ENCODE measurements around the gene RPTOR. TPM values are rescaled to one million over a fixed set of nuclear protein-coding genes. Genes with fewer than 3 reads are reported as not detected.
A peak's percentile ranks its signal among the peaks of the same experiment; 100 is the strongest.

RPTOR gene
- total RNA-seq, 2 experiments from 2014 or later, result 88.9 to 91.8 TPM

DNA sequence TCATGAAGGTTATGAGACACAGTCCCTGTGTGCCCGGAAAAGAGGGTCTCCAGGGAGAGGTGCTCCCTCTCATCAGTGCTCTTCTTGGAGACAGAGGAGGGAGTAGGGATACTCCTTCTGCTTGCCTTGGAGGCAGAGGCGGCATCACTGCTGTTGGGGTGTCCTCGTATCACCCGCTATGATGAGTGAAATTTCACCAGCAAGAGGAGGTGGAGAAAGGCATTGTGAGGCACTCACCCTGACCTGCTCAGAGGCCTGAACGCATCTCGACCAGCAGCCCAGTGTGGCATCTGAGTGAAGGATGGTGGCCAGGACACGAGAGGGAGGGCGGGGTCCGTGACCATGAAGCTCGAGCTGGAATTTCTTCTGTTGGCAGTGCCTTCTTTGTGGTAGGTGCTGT is 224.9 kb downstream of the RPTOR start:
- Mint-ChIP-seq H3K27me3 (no peaks in the 10 kb centered on the region), H3K4me1 (peaks cover 51% of the 10 kb centered on the region), H3K9me3 (no peaks in the 10 kb centered on the region), H3K27ac (no peak overlapping the region), H3K36me3 (ENCODE audit: low read depth) (peaks cover 37% of the 10 kb centered on the region), H3K4me3 (no peak overlapping the region)
- ChIA-PET POLR2A (interaction anchor here (1.1 kb wide), 1 partner anchor 11 kb away, joined by 4 read pairs; no protein-coding TSS in a partner anchor), CTCF (no interaction called here)
- DNase-seq, result no peak

DNA sequence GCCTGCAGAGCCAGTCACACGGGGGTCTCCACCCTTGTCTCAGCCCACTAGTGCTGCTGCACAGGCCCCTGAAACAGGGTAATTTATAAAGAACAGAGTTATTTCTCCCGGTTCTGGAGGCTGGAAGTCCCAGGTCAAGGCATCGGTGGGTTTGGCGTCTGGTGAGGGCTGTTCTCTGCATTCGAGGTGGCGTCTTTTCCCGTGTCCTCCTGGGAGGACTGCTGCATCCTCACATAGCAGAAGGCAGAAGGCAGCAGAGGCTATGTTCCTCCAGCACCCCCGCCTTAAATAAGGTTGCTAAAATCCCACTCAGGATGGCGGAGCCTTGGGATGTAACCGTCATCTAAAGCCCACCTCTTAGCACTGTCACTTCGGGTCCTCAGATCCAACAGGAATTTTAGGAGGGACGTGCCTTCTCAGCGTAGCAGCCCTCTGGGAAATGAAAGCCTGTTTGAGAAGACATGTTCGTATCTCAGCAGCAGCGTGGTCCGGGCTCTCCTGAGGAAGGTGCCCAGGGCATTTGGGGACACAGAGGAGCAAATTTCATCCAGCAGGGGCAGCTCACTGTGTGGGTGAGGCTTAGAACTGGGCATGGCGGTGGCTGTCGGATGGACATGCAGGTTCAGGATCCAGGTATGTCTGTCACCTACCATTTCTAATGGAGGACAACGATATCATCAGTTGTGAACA is 225.4 kb downstream of the RPTOR start:
- ChIA-PET CTCF (no interaction called here), POLR2A (interaction anchor here (1.3 kb wide), 1 partner anchor 39 kb away, joined by 3 read pairs; no protein-coding TSS in a partner anchor)
- Mint-ChIP-seq H3K4me1 (peaks cover 52% of the 10 kb centered on the region), H3K9me3 (no peaks in the 10 kb centered on the region), H3K27me3 (no peaks in the 10 kb centered on the region), H3K4me3 (no peak overlapping the region), H3K36me3 (ENCODE audit: low read depth) (peaks cover 42% of the 10 kb centered on the region), H3K27ac (no peak overlapping the region)
- no peak for DNase-seq

DNA sequence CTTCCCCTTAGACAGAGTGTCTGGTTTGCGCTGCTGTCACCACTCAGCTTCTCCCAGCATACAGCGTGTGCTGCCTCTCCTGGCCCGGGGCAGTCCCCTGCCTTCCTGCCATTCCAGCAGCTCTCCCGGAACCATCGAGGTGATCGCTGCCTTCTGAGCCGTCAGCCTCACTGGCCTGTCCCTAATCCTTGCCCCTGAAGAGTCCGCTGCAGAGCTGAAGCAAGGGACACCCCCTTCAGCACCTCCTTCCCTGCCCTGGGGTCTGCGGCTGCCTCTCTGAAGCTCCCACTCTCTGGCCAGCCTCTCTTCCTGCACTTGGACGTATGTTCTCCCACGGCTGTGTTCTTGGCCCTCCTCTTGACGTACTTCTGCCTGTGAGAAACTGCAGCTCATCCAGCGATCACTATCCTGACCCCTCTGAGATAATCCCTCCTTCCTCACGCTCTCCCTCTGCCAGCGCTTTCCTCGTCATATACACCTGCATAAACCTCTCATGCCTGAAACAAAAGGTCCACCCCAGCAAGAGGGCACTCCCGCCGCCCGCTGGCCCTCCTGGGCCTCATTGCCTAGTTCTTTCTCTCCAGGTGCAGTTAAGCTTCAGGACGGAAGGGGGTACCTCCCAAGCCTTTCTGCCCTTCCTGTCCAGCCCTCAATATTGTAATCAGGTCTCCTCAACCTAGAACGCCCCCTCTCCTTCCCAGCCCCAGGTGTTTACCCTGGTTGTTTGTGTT is 226.4 kb downstream of the RPTOR start:
- Mint-ChIP-seq H3K36me3 (ENCODE audit: low read depth) (peaks cover 44% of the 10 kb centered on the region), H3K27me3 (no peaks in the 10 kb centered on the region), H3K9me3 (no peaks in the 10 kb centered on the region), H3K4me1 (peaks cover 48% of the 10 kb centered on the region), H3K27ac (peak overlapping the region; percentile 42), H3K4me3 (no peak overlapping the region)
- ChIA-PET POLR2A (interaction anchor here (0.6 to 1.3 kb wide), 5 partner anchors 9 to 40 kb away, joined by 3 to 4 read pairs (median 3); no protein-coding TSS in a partner anchor), CTCF (no interaction called here)
- DNase-seq, result no peak

GRCh38 chr17:80771612-80772005 is 227.0 kb downstream of the RPTOR start:
- no peak overlapping the region for H3K27ac Mint-ChIP-seq
- DNase-seq, result no peak
- CTCF ChIA-PET, result no interaction called here
- peaks cover 42% of the 10 kb centered on the region for H3K36me3 Mint-ChIP-seq (ENCODE audit: low read depth)
- peaks cover 46% of the 10 kb centered on the region for H3K4me1 Mint-ChIP-seq
- POLR2A ChIA-PET, result interaction anchor here (0.9 to 1.3 kb wide), 5 partner anchors 8 to 41 kb away, joined by 3 to 4 read pairs (median 3); no protein-coding TSS in a partner anchor
- no peaks in the 10 kb centered on the region for H3K9me3 Mint-ChIP-seq
- no peaks in the 10 kb centered on the region for H3K27me3 Mint-ChIP-seq
- no peak overlapping the region for H3K4me3 Mint-ChIP-seq

DNA sequence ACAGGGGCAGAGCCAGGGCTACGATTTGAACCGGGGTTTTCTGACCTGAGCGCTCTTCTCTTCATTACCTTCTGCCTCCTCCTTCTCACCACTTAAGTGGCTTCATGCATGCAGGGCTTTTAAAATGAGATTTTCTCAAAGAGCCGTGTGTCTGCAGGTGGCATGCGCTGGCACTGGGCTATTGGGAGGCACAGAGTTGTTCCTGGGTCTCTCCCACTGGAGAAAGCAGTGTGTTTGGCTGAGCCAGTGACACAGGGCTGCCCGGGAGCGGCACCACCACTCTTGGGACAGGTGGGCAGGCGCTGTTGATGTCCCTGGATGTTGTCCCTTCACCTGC is 228.2 kb downstream of the RPTOR start:
- H3K36me3 Mint-ChIP-seq (ENCODE audit: low read depth), result peaks cover 51% of the 10 kb centered on the region
- ChIA-PET CTCF (no interaction called here), POLR2A (interaction anchor here (1.1 to 2.2 kb wide), 2 partner anchors 10 to 17 kb away, joined by 4 to 7 read pairs; no protein-coding TSS in a partner anchor)
- H3K27ac Mint-ChIP-seq, result no peak overlapping the region
- no peak overlapping the region for H3K4me3 Mint-ChIP-seq
- no peaks in the 10 kb centered on the region for H3K27me3 Mint-ChIP-seq
- H3K9me3 Mint-ChIP-seq, result no peaks in the 10 kb centered on the region
- DNase-seq, result no peak
- peaks cover 48% of the 10 kb centered on the region for H3K4me1 Mint-ChIP-seq

GRCh38 chr17:80773243-80773991 is 228.8 kb downstream of the RPTOR start:
- no peak overlapping the region for H3K4me3 Mint-ChIP-seq
- H3K27me3 Mint-ChIP-seq, result no peaks in the 10 kb centered on the region

DNA sequence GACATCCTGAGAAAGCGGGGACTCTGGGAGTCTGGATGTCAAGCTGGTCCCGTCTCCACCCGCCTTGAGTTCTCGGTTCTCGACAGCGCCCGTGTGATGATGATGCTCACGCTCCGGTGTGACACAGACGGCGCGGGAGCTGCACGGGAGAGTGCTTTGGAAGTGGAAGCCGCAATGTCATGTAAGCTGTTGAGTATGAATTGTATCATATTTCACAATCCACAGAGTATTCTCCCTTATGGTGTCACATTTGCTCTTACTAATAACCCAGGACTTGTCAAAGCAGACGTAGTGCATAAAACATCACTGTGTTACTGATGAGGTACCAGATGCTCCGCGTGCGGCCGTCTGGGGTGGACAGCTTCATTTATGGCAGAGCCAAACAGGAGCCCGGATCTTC is 229.5 kb downstream of the RPTOR start:
- Mint-ChIP-seq H3K27ac (no peak overlapping the region), H3K4me1 (peaks cover 53% of the 10 kb centered on the region), H3K36me3 (ENCODE audit: low read depth) (peaks cover 52% of the 10 kb centered on the region), H3K4me3 (no peak overlapping the region), H3K27me3 (no peaks in the 10 kb centered on the region), H3K9me3 (no peaks in the 10 kb centered on the region)
- ChIA-PET POLR2A (interaction anchor here (0.6 to 3.5 kb wide), 8 partner anchors 8 to 68 kb away, joined by 3 to 13 read pairs (median 6); no protein-coding TSS in a partner anchor), CTCF (interaction anchor here (0.8 to 2.4 kb wide), 4 partner anchors 11 to 125 kb away, joined by 3 to 10 read pairs (median 4); no protein-coding TSS in a partner anchor)
- DNase-seq, result no peak

More at GRCh38 chr17:80773243-80773991, 228.8 kb downstream of the RPTOR start:
- Mint-ChIP-seq H3K4me1 (peaks cover 53% of the 10 kb centered on the region), H3K27ac (no peak overlapping the region), H3K36me3 (ENCODE audit: low read depth) (peaks cover 57% of the 10 kb centered on the region), H3K9me3 (no peaks in the 10 kb centered on the region)
- POLR2A ChIA-PET, result interaction anchor here (1.1 to 3.5 kb wide), 3 partner anchors 9 to 17 kb away, joined by 4 to 13 read pairs (median 7); no protein-coding TSS in a partner anchor
- no peak for DNase-seq
- CTCF ChIA-PET, result interaction anchor here (0.9 kb wide), 1 partner anchor 16 kb away, joined by 3 read pairs; no protein-coding TSS in a partner anchor

- peaks cover 54% of the 10 kb centered on the region for H3K36me3 Mint-ChIP-seq (ENCODE audit: low read depth)
- no peaks in the 10 kb centered on the region for H3K9me3 Mint-ChIP-seq
- no peak for DNase-seq
- H3K4me3 Mint-ChIP-seq, result no peak overlapping the region
- CTCF ChIA-PET, result interaction anchor here (0.8 to 2.4 kb wide), 4 partner anchors 11 to 124 kb away, joined by 3 to 10 read pairs (median 4); no protein-coding TSS in a partner anchor
- H3K4me1 Mint-ChIP-seq, result peaks cover 58% of the 10 kb centered on the region
- peak overlapping the region; percentile 72 for H3K27ac Mint-ChIP-seq
- POLR2A ChIA-PET, result interaction anchor here (0.6 to 3.5 kb wide), 9 partner anchors 9 to 115 kb away, joined by 3 to 13 read pairs (median 5); no protein-coding TSS in a partner anchor
- H3K27me3 Mint-ChIP-seq, result no peaks in the 10 kb centered on the region
Observed at GRCh38 chr17:80774643-80775281, 230.1 kb downstream of the RPTOR start.

DNA sequence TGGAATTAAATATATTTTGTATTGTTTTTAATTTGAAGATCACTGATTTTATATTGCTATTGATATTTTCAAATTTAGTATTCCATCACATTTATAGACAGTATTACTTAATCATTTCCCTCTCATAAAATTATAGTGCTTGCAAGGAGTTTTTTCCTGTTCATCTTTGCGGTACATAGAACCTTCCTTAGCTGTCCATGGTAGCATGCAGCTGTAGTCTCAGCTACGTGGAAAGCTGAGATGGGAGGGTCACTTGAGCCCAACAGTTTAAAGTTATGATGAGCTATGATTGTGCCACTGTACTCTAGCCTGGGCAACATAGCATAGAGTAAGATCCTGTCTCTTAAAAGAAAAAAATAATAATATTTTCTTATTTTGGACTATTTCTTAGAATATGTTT is 231.2 kb downstream of the RPTOR start:
- Mint-ChIP-seq H3K27ac (no peak overlapping the region), H3K27me3 (no peaks in the 10 kb centered on the region), H3K9me3 (no peaks in the 10 kb centered on the region), H3K4me1 (peaks cover 63% of the 10 kb centered on the region), H3K36me3 (ENCODE audit: low read depth) (peaks cover 55% of the 10 kb centered on the region), H3K4me3 (no peak overlapping the region)
- ChIA-PET CTCF (interaction anchor here (0.8 to 2.4 kb wide), 2 partner anchors 9 to 123 kb away, joined by 3 to 10 read pairs; no protein-coding TSS in a partner anchor), POLR2A (interaction anchor here (1.0 to 3.5 kb wide), 5 partner anchors 10 to 116 kb away, joined by 3 to 13 read pairs (median 4); no protein-coding TSS in a partner anchor)
- DNase-seq, result no peak

- H3K27ac Mint-ChIP-seq, result peak overlapping the region; percentile 36
- POLR2A ChIA-PET, result interaction anchor here (1.1 kb wide), 1 partner anchor 10 kb away, joined by 3 read pairs; no protein-coding TSS in a partner anchor
Observed at GRCh38 chr17:80777274-80777673, 232.6 kb downstream of the RPTOR start.

GRCh38 chr17:80778716-80779115 is 234.1 kb downstream of the RPTOR start:
- H3K4me3 Mint-ChIP-seq, result no peak overlapping the region
- H3K27ac Mint-ChIP-seq, result peak overlapping the region; percentile 61
- peaks cover 82% of the 10 kb centered on the region for H3K4me1 Mint-ChIP-seq
- no peaks in the 10 kb centered on the region for H3K27me3 Mint-ChIP-seq
- no peaks in the 10 kb centered on the region for H3K9me3 Mint-ChIP-seq
- H3K36me3 Mint-ChIP-seq (ENCODE audit: low read depth), result peaks cover 47% of the 10 kb centered on the region
- ChIA-PET CTCF (interaction anchor here (1.2 kb wide), 1 partner anchor 15 kb away, joined by 3 read pairs; no protein-coding TSS in a partner anchor), POLR2A (interaction anchor here (1.1 to 6.0 kb wide), 2 partner anchors 11 to 16 kb away, joined by 3 to 44 read pairs; no protein-coding TSS in a partner anchor)
- no peak for DNase-seq

More at GRCh38 chr17:80777274-80777673, 232.6 kb downstream of the RPTOR start:
- H3K4me3 Mint-ChIP-seq, result no peak overlapping the region
- no peak for DNase-seq
- H3K4me1 Mint-ChIP-seq, result peaks cover 71% of the 10 kb centered on the region
- H3K9me3 Mint-ChIP-seq, result no peaks in the 10 kb centered on the region
- no peaks in the 10 kb centered on the region for H3K27me3 Mint-ChIP-seq
- CTCF ChIA-PET, result no interaction called here
- H3K36me3 Mint-ChIP-seq (ENCODE audit: low read depth), result peaks cover 50% of the 10 kb centered on the region

DNA sequence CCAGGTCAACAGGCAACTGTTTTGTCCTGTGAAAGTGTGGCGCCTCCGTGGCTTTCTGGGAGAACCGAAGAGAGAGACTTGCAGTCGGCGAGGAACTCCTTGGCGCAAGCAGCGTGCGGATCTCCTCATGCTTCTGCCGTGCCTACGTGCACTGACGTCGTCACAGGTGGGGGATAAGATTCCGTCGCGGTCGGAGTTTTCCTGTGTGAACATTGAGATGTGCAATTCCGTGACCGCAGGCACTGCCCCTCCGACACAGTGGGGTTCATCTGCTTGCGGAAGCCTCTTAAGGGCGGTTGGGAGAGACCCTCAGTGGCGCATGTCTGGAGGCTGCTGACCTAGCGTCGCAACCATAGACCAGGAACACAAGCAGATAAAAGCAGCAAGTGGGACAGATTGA is 234.7 kb downstream of the RPTOR start:
- ChIA-PET CTCF (interaction anchor here (1.2 kb wide), 1 partner anchor 16 kb away, joined by 3 read pairs; no protein-coding TSS in a partner anchor), POLR2A (interaction anchor here (1.2 to 6.0 kb wide), 5 partner anchors 8 to 114 kb away, joined by 4 to 44 read pairs (median 27); no protein-coding TSS in a partner anchor)
- Mint-ChIP-seq H3K27ac (peak overlapping the region; percentile 61), H3K9me3 (no peaks in the 10 kb centered on the region), H3K4me3 (no peak overlapping the region), H3K36me3 (ENCODE audit: low read depth) (peaks cover 44% of the 10 kb centered on the region), H3K4me1 (peaks cover 85% of the 10 kb centered on the region), H3K27me3 (no peaks in the 10 kb centered on the region)
- DNase-seq, result no peak

Data from activated CD4-positive, alpha-beta memory T cell treated with anti-CD3 and anti-CD28 coated beads, Interleukin-2, amount 10 ng/mL, durations not matched to agents 7 days and 5 days (primary cell).